ENCODE measurements around the gene KIF26B. TPM values are rescaled to one million over a fixed set of nuclear protein-coding genes. Genes with fewer than 3 reads are reported as not detected.

KIF26B gene
- total RNA-seq, 1 experiment from 2014 or later: 14.7 TPM

- DNase-seq (ENCODE audit: low spot score): no peak
These were observed 593.5 kb downstream of the KIF26B start for GRCh38 chr1:245748240-245748639.

- DNase-seq (ENCODE audit: low spot score): no peak
These were observed 593.9 kb downstream of the KIF26B start for GRCh38 chr1:245748646-245749045.

GRCh38 chr1:245749053-245749452 lies 594.3 kb downstream of the KIF26B start:
- no peak for DNase-seq (ENCODE audit: low spot score)

- DNase-seq (ENCODE audit: low spot score): no peak
These were observed 595.5 kb downstream of the KIF26B start for GRCh38 chr1:245750261-245750660.

GRCh38 chr1:245751116-245751515 lies 596.3 kb downstream of the KIF26B start:
- DNase-seq (ENCODE audit: low spot score): no peak

GRCh38 chr1:245751726-245752470 lies 597.1 kb downstream of the KIF26B start:
- no peak for DNase-seq (ENCODE audit: low spot score)

- DNase-seq (ENCODE audit: low spot score): no peak
These were observed 597.8 kb downstream of the KIF26B start for GRCh38 chr1:245752561-245752960.

- no peak for DNase-seq (ENCODE audit: low spot score)
These were observed 599.0 kb downstream of the KIF26B start for GRCh38 chr1:245753807-245754206.

- no peak for DNase-seq (ENCODE audit: low spot score)
These were observed 599.7 kb downstream of the KIF26B start for GRCh38 chr1:245754463-245754961.
